ENCODE data around the gene SH3TC2.

- TF ChIP-seq CTCF (conservative IDR thresholded peaks at IDR 0.05; ENCODE audit: low read depth, low read length) (no peak), BHLHE40 (IDR thresholded peaks at IDR 0.05; ENCODE audit: low read depth, low read length) (peak; percentile 100), POLR2A (IDR thresholded peaks at IDR 0.05; ENCODE audit: low read depth, low read length) (no peak; the same call in 1 of the 2 replicates), RAD21 (IDR thresholded peaks at IDR 0.05; ENCODE audit: low read length) (no peak), MXI1 (IDR thresholded peaks at IDR 0.05; ENCODE audit: borderline replicate concordance, low read depth, low read length) (peak; percentile 92; the same call in 1 of the 2 replicates)
Observed at GRCh38 chr5:148965511-148966265, 97.2 kb downstream of the SH3TC2 start.

Data from IMR-90 (cell line).